ENCODE measurements around the gene PRKRIP1. TPM values are rescaled to one million over a fixed set of nuclear protein-coding genes. Genes with fewer than 3 reads are reported as not detected.

PRKRIP1 gene
- total RNA-seq, 1 donor = 12.4 TPM

DNA sequence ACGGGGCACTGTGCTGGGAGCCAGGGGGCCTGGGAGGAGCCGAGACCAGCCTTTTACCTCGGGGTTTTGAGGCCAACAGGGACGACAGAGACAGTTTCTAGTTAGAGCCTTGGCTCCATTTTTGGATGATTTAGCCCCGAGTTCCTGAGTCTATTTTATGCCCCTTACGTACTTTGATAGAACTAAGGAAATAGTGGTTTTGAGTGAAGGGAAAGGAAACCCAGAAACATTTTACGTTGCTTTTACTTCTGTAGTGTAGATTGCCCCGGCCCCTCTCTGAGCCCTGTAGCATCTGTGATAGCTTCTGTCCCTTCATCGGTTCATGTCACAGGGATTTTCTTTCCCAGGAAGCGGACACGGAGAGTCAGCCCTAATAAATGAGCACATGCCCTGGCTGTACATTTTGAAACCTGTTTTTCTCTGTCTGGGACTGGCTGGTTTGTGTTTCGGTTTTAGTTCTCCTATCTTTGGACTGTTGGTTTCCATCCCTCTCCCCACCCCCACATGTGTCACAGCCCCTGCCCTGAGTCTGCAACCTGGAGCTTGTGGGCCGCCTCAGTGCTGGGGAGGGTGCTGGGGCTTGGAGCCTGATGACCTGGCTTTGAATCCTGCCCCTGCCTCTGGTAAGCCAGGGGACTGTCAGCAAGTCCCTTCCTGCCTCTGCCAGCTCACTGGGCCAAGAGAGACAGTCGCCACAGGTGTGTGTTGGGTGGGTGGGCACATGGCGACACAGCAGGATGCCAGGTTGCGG lies 30.3 kb downstream of the PRKRIP1 start:
- DNase-seq (ENCODE audit: low read depth) = no peak
- TF ChIP-seq, protein P1, sequence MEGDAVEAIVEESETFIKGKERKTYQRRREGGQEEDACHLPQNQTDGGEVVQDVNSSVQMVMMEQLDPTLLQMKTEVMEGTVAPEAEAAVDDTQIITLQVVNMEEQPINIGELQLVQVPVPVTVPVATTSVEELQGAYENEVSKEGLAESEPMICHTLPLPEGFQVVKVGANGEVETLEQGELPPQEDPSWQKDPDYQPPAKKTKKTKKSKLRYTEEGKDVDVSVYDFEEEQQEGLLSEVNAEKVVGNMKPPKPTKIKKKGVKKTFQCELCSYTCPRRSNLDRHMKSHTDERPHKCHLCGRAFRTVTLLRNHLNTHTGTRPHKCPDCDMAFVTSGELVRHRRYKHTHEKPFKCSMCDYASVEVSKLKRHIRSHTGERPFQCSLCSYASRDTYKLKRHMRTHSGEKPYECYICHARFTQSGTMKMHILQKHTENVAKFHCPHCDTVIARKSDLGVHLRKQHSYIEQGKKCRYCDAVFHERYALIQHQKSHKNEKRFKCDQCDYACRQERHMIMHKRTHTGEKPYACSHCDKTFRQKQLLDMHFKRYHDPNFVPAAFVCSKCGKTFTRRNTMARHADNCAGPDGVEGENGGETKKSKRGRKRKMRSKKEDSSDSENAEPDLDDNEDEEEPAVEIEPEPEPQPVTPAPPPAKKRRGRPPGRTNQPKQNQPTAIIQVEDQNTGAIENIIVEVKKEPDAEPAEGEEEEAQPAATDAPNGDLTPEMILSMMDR (IDR thresholded peaks at IDR 0.05; ENCODE audit: insufficient read depth, low read length) = no peak

DNA sequence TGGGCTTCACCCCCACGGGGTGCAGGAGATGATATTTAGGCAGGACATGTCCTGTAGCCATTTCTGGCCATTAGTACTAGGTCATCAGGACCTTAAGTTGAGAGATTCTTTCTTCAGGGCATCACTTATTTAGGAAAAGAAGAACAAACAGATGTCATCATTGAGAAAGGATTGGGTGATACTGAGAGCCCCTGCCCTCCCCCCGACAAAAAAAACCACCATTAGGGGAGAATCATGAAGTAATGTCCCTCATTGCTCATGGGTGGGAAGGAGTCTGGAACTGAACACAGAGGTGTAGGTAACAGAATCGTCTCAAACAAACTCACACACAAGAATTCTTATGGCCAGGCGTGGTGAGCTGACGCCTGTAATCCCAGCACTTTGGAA lies 30.8 kb downstream of the PRKRIP1 start:
- no peak for DNase-seq (ENCODE audit: low read depth)
- TF ChIP-seq, protein P1 (IDR thresholded peaks at IDR 0.05; ENCODE audit: insufficient read depth, low read length) = no peak
- no peak overlapping the region for H3K4me3 ChIP-seq (ENCODE audit: low read depth, low read length)

More for the DNA sequence above, 30.3 kb downstream of the PRKRIP1 start:
- no peak overlapping the region for H3K4me3 ChIP-seq (ENCODE audit: low read depth, low read length)

DNA sequence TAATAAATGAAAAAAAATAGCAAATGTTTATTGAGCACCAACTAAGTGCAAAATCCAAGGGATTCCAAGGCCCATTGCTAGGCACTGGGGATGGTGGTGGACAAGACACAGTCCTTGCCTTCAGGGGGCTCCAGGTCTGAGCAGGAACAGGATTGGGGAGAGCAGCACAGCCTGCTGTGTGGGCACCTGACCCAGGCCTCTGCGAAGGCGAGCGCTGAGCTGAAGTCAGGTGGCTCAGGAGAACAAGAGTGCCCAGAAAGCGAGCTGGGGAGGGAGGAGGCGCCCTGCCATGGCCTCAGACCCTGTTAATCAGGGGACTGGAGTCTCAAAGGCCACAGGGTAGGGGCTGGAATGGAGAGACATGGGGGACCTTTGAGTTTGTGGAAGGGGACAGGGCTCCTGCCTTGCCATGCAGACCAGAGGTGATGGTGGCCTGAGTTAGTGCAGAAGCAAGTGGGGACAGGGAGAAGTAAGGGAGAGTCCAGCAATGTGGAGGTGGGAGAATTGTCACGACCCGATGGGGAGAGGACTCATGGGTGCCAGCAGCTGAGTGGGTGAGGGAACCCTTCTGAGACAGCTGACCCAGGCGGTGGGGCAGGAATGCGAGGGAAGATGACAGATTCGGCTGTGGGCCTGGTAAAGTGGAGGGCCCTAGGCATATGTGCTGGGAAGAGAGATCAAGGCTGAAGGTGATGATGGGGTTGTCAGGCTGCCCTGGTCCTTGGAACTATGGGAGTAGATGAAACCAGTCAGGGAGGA lies 33.2 kb downstream of the PRKRIP1 start:
- TF ChIP-seq, protein P1 (IDR thresholded peaks at IDR 0.05; ENCODE audit: insufficient read depth, low read length) = no peak
- no peak overlapping the region for H3K4me3 ChIP-seq (ENCODE audit: low read depth, low read length)
- no peak for DNase-seq (ENCODE audit: low read depth)

DNA sequence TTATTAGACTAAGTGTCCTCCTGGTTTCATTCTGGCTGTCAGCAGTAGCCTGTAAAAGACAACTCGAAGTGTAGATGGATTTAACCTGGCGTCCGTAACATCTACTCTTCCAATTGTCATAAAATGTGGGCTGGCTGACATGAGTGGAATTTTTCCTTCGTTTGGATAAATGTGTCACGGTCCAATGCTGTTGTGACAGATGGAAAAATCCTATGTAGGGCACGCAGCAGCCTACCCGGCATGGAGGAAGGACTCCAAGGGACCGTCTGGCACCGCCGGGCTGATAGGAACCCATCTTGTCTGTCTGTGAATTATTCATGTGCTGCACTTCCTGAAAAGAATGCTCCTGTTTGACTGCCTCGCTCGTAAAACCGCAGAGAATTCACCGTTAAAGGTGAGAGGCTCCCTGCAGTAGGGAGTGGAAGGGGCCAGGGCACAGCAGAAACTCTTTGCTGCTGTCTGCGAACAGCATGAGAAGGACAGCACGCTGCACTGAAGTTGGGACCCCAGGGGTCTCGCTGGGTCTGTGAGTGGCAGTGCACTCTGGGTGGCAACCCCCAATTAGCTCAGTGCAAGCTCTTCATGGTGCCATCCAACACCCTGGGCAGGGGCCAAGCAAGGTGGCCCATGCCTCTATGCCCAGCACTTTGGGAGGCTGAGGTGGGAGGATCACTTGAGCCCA lies 35.6 kb downstream of the PRKRIP1 start:
- H3K4me3 ChIP-seq (ENCODE audit: low read depth, low read length) = no peak overlapping the region
- TF ChIP-seq, protein P1 (IDR thresholded peaks at IDR 0.05; ENCODE audit: insufficient read depth, low read length) = no peak
- no peak for DNase-seq (ENCODE audit: low read depth)

DNA sequence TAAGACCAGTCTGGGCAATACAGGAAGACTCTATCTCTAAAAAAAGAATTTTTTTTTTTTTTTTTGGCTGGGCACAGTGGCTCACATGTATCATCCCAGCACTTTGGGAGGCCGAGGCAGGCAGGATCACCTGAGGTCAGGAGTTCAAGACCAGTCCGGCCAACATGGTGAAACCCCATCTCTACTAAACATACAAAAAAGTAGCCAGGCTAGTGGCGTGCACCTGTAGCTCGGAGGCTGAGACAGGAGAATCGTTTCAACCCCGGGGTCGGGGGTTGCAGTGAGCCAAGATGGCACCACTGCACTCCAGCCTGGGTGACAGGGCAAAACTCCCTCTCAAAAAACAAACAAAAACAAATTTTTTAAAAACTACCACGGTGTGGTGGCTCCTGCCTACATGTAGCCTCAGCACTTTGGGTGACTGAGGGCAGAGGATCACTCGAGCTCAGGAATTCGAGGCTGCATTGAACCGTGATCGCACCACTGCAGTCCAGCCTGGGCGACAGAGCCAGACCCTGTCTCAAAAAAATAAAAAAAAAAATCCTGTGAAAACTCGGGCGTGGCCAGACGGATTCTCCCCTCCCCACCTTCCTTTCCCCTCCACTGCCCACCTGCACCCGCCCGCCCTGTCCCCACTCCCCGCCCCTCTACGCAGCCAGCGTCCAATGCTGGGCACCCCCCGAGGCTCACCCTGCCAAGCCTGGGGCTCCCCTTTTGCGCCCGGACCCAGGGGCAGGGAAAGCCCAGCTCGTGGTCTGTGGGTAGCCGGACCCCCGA lies 36.5 kb downstream of the PRKRIP1 start:
- peak overlapping the region; percentile 76 for H3K4me3 ChIP-seq (ENCODE audit: low read depth, low read length)
- DNase-seq (ENCODE audit: low read depth) = no peak
- TF ChIP-seq, protein P1 (IDR thresholded peaks at IDR 0.05; ENCODE audit: insufficient read depth, low read length) = no peak

Measured in fibroblast of the aortic adventitia (primary cell).